GM19328 (cell line): ENCODE measurements around the gene AKAP9.
"Not testable (repeated sequence)": the region's sequence is repeated elsewhere in the genome, so short reads cannot be mapped to it uniquely, and the experiment has no call there.

Experiments
- ATAC-seq: cut with Tn5 transposase; IDR thresholded peaks from one replicate; pipeline ENCODE4 v1.9.1; 2021; ENCODE audit warnings: mild to moderate bottlenecking, moderate library complexity; ENCODE audit not compliant: unreplicated experiment

Gene AKAP9

GRCh38 chr7:91999631-92000565 lies 59.2 kb downstream of the AKAP9 start:
- no peak for ATAC-seq

- ATAC-seq, result no peak
These were observed 62.1 kb downstream of the AKAP9 start for GRCh38 chr7:92002720-92003119.

GRCh38 chr7:92006046-92006445 lies 65.4 kb downstream of the AKAP9 start:
- no peak for ATAC-seq

- ATAC-seq, result no peak
These were observed 69.6 kb downstream of the AKAP9 start for GRCh38 chr7:92010215-92010614.

GRCh38 chr7:92013611-92014010 lies 72.9 kb downstream of the AKAP9 start:
- ATAC-seq, result no peak

GRCh38 chr7:92020636-92021035 lies 80.0 kb downstream of the AKAP9 start:
- no peak for ATAC-seq

GRCh38 chr7:92025260-92025659 lies 84.6 kb downstream of the AKAP9 start:
- ATAC-seq, result no peak

GRCh38 chr7:92026635-92027034 lies 86.0 kb downstream of the AKAP9 start:
- ATAC-seq, result not testable (repeated sequence)

GRCh38 chr7:92027128-92027527 lies 86.5 kb downstream of the AKAP9 start:
- not testable (repeated sequence) for ATAC-seq

- no peak for ATAC-seq
These were observed 87.6 kb downstream of the AKAP9 start for GRCh38 chr7:92028226-92028625.

- ATAC-seq, result no peak
These were observed 88.0 kb downstream of the AKAP9 start for GRCh38 chr7:92028686-92029085.

GRCh38 chr7:92034116-92034515 lies 93.5 kb downstream of the AKAP9 start:
- ATAC-seq, result no peak

- no peak for ATAC-seq
These were observed 94.9 kb downstream of the AKAP9 start for GRCh38 chr7:92035576-92035975.

- no peak for ATAC-seq
These were observed 99.2 kb downstream of the AKAP9 start for GRCh38 chr7:92039900-92040299.

GRCh38 chr7:92042056-92042737 lies 101.5 kb downstream of the AKAP9 start:
- ATAC-seq, result no peak

GRCh38 chr7:92043098-92043497 lies 102.4 kb downstream of the AKAP9 start:
- ATAC-seq, result no peak

- no peak for ATAC-seq
These were observed 103.0 kb downstream of the AKAP9 start for GRCh38 chr7:92043637-92044036.

GRCh38 chr7:92044148-92044547 lies 103.5 kb downstream of the AKAP9 start:
- no peak for ATAC-seq

- no peak for ATAC-seq
These were observed 104.3 kb downstream of the AKAP9 start for GRCh38 chr7:92044940-92045339.

GRCh38 chr7:92051655-92052054 lies 111.0 kb downstream of the AKAP9 start:
- ATAC-seq, result no peak

GRCh38 chr7:92052159-92052558 lies 111.5 kb downstream of the AKAP9 start:
- ATAC-seq, result no peak

- ATAC-seq, result no peak
These were observed 112.0 kb downstream of the AKAP9 start for GRCh38 chr7:92052684-92053083.
